NCI-H2196 treated with DMSO at 0.1 percent for 48 hours (cell line): Measurements from ENCODE around the gene LTB4R.
A peak's percentile ranks its signal among the peaks of the same experiment; 100 is the strongest.

ENCODE experiments used
- DNase-seq: peaks from one replicate; lab custom pipeline; 2025; ENCODE audit not compliant: unreplicated experiment; lab: John Stamatoyannopoulos, UW

The LTB4R gene, protein sequence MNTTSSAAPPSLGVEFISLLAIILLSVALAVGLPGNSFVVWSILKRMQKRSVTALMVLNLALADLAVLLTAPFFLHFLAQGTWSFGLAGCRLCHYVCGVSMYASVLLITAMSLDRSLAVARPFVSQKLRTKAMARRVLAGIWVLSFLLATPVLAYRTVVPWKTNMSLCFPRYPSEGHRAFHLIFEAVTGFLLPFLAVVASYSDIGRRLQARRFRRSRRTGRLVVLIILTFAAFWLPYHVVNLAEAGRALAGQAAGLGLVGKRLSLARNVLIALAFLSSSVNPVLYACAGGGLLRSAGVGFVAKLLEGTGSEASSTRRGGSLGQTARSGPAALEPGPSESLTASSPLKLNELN

GRCh38 chr14:24310646-24311604 is at the start of gene LTB4R:
LTB4R (plus strand) TSS chr14:24311502; CDS start chr14:24315652, 4,150 bp downstream.
- peak; percentile 89 for DNase-seq

- DNase-seq = no peak
These were observed 49.4 kb upstream of the LTB4R start for GRCh38 chr14:24261969-24262327.

DNA sequence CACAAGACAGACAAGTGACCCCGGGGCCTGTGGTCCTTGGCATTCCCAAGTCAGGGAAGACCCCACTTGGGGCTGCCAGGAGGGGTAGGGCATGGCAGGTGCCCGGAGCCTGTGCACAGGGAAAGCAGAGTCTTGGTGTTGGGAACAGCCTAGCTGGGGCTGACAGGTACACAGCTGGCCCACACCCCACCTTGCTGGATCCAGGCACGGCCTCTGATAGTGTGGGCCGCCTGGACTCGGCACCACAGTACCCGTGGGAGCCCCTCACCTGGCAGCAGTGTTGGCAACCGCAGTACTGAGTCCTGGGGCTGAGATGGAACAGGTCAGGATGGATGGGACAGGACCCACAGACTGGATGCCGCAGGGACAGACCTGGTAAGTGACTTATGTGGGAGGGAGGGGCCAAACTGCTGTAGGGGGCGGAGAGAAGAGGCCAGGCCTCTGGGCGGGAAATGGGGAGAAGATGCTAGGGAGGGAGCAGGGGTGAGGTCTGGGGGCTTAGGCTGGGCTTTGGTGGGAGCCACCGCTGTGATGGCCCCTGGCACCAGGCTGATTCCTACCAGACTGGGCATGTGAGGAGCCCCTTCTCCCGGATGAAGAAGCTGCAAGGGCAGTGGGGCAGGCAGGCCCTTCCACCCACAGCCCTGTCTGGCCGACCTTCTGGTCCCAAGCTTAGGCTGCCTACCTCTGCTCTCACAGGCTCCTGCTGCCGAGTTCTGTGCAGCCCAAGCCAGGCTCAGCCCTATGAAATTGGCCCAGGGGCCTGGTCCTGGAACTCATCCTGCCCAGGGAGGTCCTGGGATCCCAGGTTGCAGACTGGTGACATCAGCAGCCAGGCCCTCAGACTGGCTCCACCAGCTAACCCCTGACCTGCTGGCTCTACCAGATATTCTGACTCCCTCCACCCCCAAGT is 48.2 kb upstream of the LTB4R start, which contains the start of gene TGM1:
TGM1 (minus strand) TSS at position 357 of the 913 bp plus-strand sequence. CDS start 825 bp downstream, outside the sequence.
- no peak for DNase-seq

DNA sequence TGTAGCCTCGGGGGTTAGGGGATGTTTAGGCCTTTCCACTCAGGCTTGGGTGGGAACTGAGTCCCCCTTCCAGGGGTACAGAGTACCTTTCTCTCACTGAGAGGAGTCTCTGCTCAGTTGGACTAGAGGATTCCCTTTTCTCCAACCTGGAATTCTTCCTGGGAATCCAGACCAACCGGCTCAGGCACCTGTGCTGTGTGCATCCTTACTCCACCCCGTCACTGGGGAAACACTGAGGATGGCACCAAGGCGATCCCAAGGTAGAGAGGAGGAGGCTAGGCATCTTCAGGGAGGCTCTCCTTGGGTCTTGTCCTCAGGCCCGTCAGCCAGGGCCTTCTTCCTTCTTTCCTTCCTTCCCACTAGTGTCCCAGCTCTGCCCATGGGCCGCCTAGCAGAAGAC is 47.5 kb upstream of the LTB4R start:
- DNase-seq = no peak

GRCh38 chr14:24264298-24264697 is 47.0 kb upstream of the LTB4R start:
- no peak for DNase-seq

- no peak for DNase-seq
These were observed 44.7 kb upstream of the LTB4R start for GRCh38 chr14:24266344-24267244.

- DNase-seq = no peak
These were observed 43.8 kb upstream of the LTB4R start for GRCh38 chr14:24267516-24267915.

DNA sequence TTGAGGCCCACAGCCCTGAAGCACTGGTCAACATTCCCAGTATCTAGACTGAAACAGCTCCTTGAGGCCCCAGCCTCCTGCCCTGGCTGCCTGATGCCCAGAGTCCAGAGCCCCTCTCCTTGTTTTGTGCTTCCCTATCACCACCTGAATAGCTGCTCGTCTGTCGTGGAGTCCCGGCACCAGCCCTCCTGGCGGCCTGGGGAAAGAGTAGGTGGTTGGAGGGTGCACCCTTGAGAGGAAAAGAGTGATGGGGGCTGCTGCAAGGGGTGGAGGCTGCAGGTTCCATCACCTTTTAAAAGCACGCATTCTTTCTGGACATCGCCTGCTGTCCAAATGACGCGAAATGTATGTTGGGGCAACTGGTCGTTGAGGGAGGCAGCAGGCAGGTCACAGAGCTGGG is 43.1 kb upstream of the LTB4R start:
- no peak for DNase-seq

- no peak for DNase-seq
These were observed 41.9 kb upstream of the LTB4R start for GRCh38 chr14:24269368-24269767.

DNA sequence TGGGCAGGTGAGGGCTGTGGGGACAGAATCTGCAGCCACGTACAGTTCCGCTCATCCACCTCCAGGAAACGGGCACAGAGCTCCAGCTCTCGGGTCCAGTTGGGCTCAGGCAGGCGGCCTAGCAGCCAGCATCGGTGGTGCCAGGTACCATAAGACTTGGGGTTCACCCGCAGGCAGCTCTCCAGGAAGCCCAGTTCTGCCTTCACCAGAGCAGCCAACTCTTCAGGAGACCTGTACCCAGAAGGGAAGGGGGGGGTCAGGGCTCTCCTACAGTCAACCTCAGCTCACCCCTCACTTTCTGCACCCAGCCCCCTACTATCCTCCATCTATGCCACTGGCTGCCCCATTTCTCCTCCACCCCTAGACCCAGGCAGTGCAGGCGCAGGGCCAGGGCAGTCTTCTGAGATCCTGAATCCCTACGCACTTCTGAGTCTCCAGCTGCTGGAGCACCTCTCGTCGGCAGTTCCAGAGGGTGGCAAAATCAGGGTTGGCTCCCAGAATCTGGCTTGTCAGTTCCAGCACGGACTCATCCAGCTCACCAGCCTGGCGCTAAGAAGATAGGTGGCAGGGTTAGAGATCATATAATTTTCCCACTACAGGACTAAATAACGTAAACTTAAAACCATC is 41.3 kb upstream of the LTB4R start:
- no peak for DNase-seq

DNA sequence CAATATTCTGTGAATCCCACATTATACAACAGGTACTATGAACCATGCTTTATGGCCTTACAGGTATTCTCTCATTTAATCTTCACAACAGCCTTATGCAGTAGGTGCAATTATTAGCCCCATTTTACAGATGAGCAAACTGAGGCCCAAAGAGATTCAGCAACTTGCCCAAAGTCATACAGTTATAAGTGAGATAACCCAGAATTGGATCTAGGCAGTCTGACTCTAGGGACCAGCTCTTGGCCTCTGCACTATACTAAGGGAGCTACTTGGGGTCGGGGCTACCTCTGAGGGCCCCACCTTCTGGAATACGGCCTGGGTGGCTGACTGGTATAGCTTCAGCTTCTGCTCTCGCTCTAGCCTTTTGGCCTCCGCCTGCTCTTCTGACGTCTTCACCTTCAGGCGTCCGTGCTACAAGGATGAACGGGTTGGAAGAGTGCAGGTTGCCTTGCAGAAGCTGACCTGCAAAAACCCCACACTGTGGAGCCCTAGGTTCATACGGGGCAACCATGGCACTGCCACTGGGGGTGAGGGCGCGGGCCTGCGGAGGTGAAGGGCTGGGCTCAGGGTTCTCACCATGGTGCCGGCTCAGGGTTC is 40.7 kb upstream of the LTB4R start:
- no peak for DNase-seq

GRCh38 chr14:24271134-24271833 is 40.0 kb upstream of the LTB4R start, which contains the start of gene RABGGTA:
RABGGTA (minus strand) TSS chr14:24271597; CDS start chr14:24271115, 482 bp downstream.
- peak; percentile 87 for DNase-seq

DNA sequence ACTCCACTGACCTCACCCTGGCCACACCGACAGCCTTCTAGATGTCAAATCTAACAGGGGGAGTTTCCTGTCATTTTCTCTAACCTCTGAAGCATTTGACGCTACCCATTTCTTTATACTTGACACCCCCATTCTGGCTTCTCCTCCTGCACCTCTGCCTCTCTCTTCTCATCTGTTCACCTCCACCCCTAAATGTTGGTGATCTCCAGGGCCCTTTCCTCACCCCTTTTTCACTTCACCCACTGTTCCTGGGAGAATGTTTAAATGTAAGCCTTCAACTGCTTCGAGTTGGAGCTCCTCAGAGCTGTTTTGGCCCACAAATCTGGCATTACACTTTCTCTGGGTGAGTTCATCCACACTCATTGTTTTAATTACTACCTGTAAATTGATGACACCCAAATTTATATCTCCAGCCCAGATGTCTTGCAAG is 39.5 kb upstream of the LTB4R start:
- no peak for DNase-seq

DNA sequence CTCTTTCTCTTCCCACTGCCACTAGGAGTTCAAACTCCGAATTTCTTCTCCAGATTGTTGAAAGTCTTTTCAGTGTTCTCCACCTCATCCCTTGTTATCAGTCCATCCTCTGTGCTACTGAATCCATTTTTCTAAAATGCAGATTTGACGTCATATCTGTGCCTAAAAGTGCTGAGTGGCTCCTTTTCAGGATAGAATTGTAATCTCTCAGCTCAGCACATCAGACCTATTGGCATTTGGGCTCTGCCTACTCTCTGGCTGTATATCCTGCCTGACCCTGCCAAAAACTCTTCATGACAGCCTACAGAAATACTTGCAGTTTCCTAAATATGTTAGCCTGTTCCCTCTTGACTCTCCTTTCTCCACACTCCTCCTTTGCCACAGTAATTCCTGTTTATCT is 38.8 kb upstream of the LTB4R start:
- no peak for DNase-seq

DNA sequence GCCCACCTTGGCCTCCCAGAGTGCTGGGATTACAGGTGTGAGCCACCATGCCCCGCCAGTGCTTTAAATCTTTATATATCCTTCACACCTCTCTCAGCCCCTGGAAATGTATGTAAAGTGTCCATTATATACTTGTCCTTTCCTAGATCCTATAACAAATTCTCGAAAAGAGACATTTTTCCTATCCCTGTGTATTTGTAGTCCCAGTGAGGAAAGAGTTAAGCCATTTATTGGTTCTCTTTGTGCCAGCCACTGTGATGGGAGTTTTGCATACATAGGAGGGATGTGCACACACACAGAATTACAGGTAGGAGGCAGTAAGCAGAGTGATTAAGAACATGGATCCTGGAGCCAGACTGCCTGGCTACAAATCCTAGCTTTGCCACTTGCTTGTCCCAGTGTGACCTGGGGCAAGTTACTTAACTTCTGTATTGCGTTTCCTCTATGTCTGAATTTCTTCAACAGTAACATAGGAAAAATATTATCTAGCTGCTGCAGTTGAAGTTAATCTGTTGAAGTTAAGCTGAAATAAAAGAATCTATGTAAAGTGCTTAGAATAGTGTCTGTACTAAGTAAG is 37.8 kb upstream of the LTB4R start:
- no peak for DNase-seq

DNA sequence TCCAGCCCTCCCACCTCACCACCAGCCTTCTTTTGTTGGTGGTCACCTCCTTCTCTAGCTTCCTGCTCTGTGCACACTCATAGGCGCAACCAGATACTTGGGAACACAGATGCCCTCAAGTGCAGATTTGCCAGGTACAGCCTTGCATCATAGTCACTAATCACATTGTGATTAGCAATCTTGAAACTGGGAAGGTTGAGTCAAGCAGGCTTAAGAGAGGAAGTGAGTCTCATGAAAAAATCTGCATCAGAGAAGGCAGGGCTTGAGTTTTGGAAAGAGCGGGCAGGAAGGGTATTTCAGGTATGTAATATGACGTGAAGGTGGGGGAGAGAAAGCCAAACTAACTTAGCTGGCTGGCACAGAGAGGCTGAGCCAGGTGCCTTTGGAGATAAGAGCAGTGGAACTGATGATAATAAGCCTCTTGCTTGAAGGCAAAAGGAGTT is 37.2 kb upstream of the LTB4R start:
- DNase-seq = no peak

GRCh38 chr14:24277071-24277470 is 34.2 kb upstream of the LTB4R start:
- no peak for DNase-seq
